ENCODE data around the gene KCNV2. TPM values are rescaled to one million over a fixed set of nuclear protein-coding genes. Genes with fewer than 3 reads are reported as not detected.

The KCNV2 gene
- polyA plus RNA-seq, 1 donor from 2014 or later = not detected

DNA sequence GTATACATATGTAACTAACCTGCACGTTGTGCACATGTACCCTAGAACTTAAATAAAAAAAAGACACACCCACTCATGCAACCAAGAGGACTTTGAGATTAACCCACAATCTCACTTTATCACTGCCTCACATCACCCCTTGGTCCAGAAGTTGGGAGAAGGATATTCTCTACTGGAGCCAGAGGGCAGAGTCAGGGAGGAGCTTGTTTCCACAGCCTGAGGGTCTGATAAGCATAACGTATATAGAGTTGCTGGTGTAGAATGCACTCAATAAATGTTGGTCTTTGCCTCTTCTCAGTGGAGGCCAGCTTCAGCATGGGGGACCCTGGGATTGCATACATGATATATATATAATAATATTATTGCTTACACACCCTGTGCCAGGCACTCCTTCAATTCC is 10.1 kb downstream of the KCNV2 start:
- Histone ChIP-seq H3K9ac (ENCODE audit: low read length) (no peak overlapping the region), H3K4me3 (ENCODE audit: low read length) (no peak overlapping the region), H3K36me3 (ENCODE audit: insufficient read depth, low read length) (no peaks in the 10 kb centered on the region), H4K20me1 (ENCODE audit: insufficient read depth) (no peaks in the 10 kb centered on the region), H3K27me3 (ENCODE audit: insufficient read depth, low read depth, low read length) (no peaks in the 10 kb centered on the region), H3K4me2 (ENCODE audit: low read length) (no peak overlapping the region), H3K9me3 (ENCODE audit: low read length) (no peaks in the 10 kb centered on the region), H2AFZ (ENCODE audit: low read depth, low read length) (no peak overlapping the region), H3K9me2 (ENCODE audit: insufficient read depth, low read length) (no peaks in the 10 kb centered on the region), H3K79me2 (replicated peaks; ENCODE audit: insufficient read depth, low read length) (no peaks in the 10 kb centered on the region), H3K27ac (ENCODE audit: low read length) (no peak overlapping the region), H3F3A (ENCODE audit: insufficient read depth, low read length, poor library complexity, severe bottlenecking) (no peaks in the 10 kb centered on the region)
- no peak for TF ChIP-seq MXI1 (conservative IDR thresholded peaks at IDR 0.05; ENCODE audit: poor library complexity, severe bottlenecking)
- TF ChIP-seq, protein P1, sequence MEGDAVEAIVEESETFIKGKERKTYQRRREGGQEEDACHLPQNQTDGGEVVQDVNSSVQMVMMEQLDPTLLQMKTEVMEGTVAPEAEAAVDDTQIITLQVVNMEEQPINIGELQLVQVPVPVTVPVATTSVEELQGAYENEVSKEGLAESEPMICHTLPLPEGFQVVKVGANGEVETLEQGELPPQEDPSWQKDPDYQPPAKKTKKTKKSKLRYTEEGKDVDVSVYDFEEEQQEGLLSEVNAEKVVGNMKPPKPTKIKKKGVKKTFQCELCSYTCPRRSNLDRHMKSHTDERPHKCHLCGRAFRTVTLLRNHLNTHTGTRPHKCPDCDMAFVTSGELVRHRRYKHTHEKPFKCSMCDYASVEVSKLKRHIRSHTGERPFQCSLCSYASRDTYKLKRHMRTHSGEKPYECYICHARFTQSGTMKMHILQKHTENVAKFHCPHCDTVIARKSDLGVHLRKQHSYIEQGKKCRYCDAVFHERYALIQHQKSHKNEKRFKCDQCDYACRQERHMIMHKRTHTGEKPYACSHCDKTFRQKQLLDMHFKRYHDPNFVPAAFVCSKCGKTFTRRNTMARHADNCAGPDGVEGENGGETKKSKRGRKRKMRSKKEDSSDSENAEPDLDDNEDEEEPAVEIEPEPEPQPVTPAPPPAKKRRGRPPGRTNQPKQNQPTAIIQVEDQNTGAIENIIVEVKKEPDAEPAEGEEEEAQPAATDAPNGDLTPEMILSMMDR (IDR thresholded peaks at IDR 0.05; ENCODE audit: poor library complexity, severe bottlenecking) = no peak
- no peak for TF ChIP-seq POLR2AphosphoS5 (IDR thresholded peaks at IDR 0.05)
- TF ChIP-seq TAF1 (IDR thresholded peaks at IDR 0.05; ENCODE audit: low read depth) = no peak
- TF ChIP-seq EP300 (conservative IDR thresholded peaks at IDR 0.05; ENCODE audit: poor library complexity, severe bottlenecking) = no peak
- TF ChIP-seq RAD21 (conservative IDR thresholded peaks at IDR 0.05) = no peak
- no peak for TF ChIP-seq EZH2 (IDR thresholded peaks at IDR 0.05; ENCODE audit: borderline replicate concordance, insufficient read depth, low read length, poor library complexity, severe bottlenecking)
- TF ChIP-seq, protein P2, sequence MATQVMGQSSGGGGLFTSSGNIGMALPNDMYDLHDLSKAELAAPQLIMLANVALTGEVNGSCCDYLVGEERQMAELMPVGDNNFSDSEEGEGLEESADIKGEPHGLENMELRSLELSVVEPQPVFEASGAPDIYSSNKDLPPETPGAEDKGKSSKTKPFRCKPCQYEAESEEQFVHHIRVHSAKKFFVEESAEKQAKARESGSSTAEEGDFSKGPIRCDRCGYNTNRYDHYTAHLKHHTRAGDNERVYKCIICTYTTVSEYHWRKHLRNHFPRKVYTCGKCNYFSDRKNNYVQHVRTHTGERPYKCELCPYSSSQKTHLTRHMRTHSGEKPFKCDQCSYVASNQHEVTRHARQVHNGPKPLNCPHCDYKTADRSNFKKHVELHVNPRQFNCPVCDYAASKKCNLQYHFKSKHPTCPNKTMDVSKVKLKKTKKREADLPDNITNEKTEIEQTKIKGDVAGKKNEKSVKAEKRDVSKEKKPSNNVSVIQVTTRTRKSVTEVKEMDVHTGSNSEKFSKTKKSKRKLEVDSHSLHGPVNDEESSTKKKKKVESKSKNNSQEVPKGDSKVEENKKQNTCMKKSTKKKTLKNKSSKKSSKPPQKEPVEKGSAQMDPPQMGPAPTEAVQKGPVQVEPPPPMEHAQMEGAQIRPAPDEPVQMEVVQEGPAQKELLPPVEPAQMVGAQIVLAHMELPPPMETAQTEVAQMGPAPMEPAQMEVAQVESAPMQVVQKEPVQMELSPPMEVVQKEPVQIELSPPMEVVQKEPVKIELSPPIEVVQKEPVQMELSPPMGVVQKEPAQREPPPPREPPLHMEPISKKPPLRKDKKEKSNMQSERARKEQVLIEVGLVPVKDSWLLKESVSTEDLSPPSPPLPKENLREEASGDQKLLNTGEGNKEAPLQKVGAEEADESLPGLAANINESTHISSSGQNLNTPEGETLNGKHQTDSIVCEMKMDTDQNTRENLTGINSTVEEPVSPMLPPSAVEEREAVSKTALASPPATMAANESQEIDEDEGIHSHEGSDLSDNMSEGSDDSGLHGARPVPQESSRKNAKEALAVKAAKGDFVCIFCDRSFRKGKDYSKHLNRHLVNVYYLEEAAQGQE (IDR thresholded peaks at IDR 0.05; ENCODE audit: borderline replicate concordance) = no peak
- TF ChIP-seq SMC3 (conservative IDR thresholded peaks at IDR 0.05; ENCODE audit: poor library complexity) = no peak

DNA sequence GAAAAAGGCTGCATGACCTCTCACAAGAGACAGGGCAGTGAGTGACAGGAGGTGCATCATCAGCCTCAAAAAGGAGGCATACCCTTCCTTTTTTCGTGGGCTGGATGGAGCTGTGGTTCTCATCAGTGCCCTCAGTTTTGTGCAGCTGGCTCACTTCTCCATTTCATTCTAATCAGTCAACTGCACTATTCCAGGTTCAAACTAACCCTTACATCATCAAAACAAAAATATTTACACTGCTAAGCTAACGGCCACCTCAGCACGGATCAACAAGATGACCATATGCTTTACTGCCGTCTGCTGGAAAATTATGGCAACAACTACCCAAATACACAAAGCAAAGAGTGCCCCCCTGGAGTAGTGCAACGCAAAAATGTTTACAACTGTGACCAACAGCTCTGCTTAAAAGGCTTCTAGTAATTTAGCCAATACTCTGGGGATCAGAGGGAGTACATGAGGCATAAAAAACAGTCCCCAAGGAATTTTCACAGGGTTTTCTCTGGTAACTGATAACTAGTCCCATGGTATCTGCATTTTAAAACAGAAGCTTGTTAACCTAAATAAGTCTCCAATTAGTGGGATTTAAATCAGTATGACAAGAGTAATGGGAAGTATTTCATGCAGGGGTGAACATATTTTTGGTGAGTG is 10.8 kb downstream of the KCNV2 start:
- Histone ChIP-seq H3K9me3 (ENCODE audit: low read length) (no peaks in the 10 kb centered on the region), H3K79me2 (replicated peaks; ENCODE audit: insufficient read depth, low read length) (no peaks in the 10 kb centered on the region), H3F3A (ENCODE audit: insufficient read depth, low read length, poor library complexity, severe bottlenecking) (no peaks in the 10 kb centered on the region), H3K36me3 (ENCODE audit: insufficient read depth, low read length) (no peaks in the 10 kb centered on the region), H3K27me3 (ENCODE audit: insufficient read depth, low read depth, low read length) (no peaks in the 10 kb centered on the region), H3K9ac (ENCODE audit: low read length) (no peak overlapping the region), H3K9me2 (ENCODE audit: insufficient read depth, low read length) (no peaks in the 10 kb centered on the region), H3K27ac (ENCODE audit: low read length) (no peak overlapping the region), H4K20me1 (ENCODE audit: insufficient read depth) (no peaks in the 10 kb centered on the region), H3K4me3 (ENCODE audit: low read length) (no peak overlapping the region), H2AFZ (ENCODE audit: low read depth, low read length) (no peak overlapping the region), H3K4me2 (ENCODE audit: low read length) (no peak overlapping the region)
- TF ChIP-seq POLR2AphosphoS5 (IDR thresholded peaks at IDR 0.05) (no peak), EP300 (conservative IDR thresholded peaks at IDR 0.05; ENCODE audit: poor library complexity, severe bottlenecking) (no peak), TAF1 (IDR thresholded peaks at IDR 0.05; ENCODE audit: low read depth) (no peak), SMC3 (conservative IDR thresholded peaks at IDR 0.05; ENCODE audit: poor library complexity) (no peak), EZH2 (IDR thresholded peaks at IDR 0.05; ENCODE audit: borderline replicate concordance, insufficient read depth, low read length, poor library complexity, severe bottlenecking) (no peak), RAD21 (conservative IDR thresholded peaks at IDR 0.05) (peak; percentile 31), MXI1 (conservative IDR thresholded peaks at IDR 0.05; ENCODE audit: poor library complexity, severe bottlenecking) (no peak)
- TF ChIP-seq, protein P2 (IDR thresholded peaks at IDR 0.05; ENCODE audit: borderline replicate concordance) = no peak
- TF ChIP-seq, protein P1 (IDR thresholded peaks at IDR 0.05; ENCODE audit: poor library complexity, severe bottlenecking) = peak; percentile 38
